CD4-positive, alpha-beta T cell treated with Interleukin-17A for 1 hour (primary cell): ENCODE data around the gene BPIFA1.
A peak's percentile ranks its signal among the peaks of the same experiment; 100 is the strongest.

Experiments
- DNase-seq: peaks from one replicate; pipeline ENCODE4 v3.0.0-alpha.2; 2020

The BPIFA1 gene

GRCh38 chr20:33235696-33236095 lies at the start of gene BPIFA1:
BPIFA1 (plus strand) TSS chr20:33235996; CDS start chr20:33237712, 1,716 bp downstream.
- DNase-seq: no peak

- no peak for DNase-seq
Observed at GRCh38 chr20:33187491-33187890, 48.3 kb upstream of the BPIFA1 start.

- no peak for DNase-seq
Observed at GRCh38 chr20:33188421-33188820, 47.4 kb upstream of the BPIFA1 start.

GRCh38 chr20:33191484-33191883 lies 44.3 kb upstream of the BPIFA1 start:
- no peak for DNase-seq

GRCh38 chr20:33191955-33192354 lies 43.8 kb upstream of the BPIFA1 start:
- no peak for DNase-seq

- no peak for DNase-seq
Observed at GRCh38 chr20:33192912-33193501, 42.8 kb upstream of the BPIFA1 start.

DNA sequence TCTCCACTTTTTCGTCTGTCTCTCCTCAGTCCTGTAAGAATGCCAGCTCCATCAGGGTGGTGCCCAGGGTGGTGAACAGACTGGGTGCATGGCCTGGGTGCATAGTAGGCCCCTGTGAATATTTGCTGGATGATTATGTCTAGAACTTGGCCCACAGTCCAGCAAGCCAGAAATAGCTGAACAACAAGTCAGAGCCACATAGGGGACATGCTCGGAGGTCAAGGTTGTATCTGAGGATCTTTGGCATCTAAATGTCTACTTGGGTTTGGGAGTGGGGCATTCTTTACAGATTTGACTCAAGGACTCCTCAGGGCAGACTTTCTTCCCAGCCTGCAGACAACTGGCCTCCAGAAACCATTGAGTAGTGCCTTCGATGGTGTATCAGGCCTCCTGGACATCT lies 36.8 kb upstream of the BPIFA1 start:
- DNase-seq: no peak

- DNase-seq: no peak
Observed at GRCh38 chr20:33202451-33202850, 33.3 kb upstream of the BPIFA1 start.

DNA sequence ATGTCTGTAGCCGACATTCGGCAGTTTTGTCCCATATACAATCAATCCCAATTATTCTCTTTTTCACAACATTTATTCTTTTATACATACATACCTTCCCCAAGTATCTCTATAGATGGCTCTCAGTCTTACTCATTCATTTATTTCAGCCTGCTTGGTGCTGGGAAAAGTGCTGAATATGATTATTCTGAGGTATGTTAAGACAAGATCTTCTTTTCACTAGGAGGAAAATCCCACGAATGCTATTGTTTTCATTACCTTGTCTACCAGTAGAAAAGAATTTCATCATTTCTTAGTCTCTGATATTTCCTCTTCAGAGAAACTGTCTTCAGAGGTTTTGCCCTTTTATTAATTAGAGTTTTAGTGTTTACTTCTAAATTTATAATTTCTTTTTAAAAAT lies 32.4 kb upstream of the BPIFA1 start:
- DNase-seq: no peak

GRCh38 chr20:33209789-33210188 lies 26.0 kb upstream of the BPIFA1 start:
- peak; percentile 29 for DNase-seq

GRCh38 chr20:33210371-33210770 lies 25.4 kb upstream of the BPIFA1 start:
- no peak for DNase-seq

DNA sequence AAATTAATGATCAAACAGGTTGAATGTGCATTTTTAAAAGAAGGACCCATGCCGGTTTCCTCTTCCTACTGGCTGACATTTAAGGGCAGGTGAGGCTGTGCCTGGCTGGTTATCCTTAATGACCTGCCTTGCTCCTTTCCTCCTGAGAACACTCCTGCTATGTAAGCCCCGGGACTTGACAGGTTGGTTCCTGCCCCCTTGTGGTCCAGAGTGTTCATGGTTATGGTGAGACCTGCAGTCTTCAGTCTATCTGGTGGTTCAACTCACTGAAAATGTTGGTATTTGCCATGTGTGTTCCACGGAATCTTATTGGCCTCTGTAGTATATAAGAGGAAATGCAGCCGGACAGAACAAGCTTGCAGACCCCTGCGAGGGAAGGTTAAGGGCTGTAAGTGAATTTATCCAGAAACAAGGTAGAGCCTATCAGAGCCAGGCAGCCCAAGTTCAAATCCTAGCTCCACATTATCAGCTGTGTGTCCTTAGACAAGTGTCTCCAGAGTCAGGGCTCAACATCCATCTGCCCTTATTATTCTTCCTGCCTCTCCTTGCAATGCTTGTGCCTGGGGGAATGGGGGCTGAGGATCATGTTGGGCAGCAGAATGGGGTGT lies 23.9 kb upstream of the BPIFA1 start:
- peak; percentile 21 for DNase-seq

DNA sequence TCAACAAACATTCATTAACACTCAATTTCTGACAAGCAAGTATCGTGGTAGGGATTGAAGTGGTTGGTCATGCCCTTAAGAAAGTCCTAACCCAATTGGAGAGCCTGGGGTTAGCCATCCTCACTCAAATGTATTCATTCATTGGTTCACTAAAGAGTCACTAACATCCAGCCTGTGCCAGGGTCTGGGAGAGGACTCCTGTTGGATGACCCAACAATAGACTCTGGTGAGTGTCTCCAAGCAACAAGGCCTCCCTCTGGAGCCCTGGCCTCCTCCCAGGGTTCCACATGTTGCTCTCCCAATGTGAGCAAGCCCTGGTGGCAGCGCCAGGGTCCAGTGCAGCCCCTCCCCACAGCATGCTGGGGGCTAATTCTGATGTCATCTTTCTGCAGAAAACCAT lies 18.7 kb upstream of the BPIFA1 start, which contains the start of gene BPIFA3:
Gene BPIFA3, plus strand, starts transcription at position 301 of the 400 bp plus-strand sequence. CDS start 185 bp downstream, outside the sequence.
- no peak for DNase-seq

- DNase-seq: no peak
Observed at GRCh38 chr20:33224399-33224798, 11.4 kb upstream of the BPIFA1 start.

- no peak for DNase-seq
Observed at GRCh38 chr20:33229843-33230242, 6.0 kb upstream of the BPIFA1 start.

GRCh38 chr20:33231237-33231636 lies 4.6 kb upstream of the BPIFA1 start:
- no peak for DNase-seq

DNA sequence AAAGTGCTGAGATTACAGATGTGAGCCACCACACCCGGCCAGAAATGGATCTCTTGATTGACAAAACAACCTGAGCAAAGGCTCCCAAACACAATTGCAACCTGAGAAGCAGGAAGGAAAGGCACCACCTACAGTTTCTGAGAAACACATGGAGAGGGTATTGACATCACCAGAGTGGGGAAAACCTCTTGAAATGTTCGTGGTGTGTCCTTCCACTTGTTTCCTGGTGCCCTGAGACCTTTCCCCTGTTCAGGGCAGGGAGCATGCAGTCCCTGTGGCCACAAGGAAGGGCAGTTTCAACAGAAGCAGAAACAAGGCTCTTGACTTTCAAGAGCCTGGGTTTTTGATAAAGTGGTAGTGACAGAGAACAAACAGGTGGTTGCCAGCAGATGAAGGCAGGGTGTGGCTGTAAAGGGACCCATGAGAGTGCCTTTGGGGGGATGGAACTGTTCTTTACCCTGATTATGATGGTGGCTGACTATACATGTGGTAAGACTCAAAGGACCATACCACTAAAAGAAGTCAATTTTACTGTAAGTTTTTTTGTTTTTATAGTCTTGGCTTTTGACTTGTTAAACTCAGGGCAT lies 3.2 kb upstream of the BPIFA1 start:
- DNase-seq: no peak

DNA sequence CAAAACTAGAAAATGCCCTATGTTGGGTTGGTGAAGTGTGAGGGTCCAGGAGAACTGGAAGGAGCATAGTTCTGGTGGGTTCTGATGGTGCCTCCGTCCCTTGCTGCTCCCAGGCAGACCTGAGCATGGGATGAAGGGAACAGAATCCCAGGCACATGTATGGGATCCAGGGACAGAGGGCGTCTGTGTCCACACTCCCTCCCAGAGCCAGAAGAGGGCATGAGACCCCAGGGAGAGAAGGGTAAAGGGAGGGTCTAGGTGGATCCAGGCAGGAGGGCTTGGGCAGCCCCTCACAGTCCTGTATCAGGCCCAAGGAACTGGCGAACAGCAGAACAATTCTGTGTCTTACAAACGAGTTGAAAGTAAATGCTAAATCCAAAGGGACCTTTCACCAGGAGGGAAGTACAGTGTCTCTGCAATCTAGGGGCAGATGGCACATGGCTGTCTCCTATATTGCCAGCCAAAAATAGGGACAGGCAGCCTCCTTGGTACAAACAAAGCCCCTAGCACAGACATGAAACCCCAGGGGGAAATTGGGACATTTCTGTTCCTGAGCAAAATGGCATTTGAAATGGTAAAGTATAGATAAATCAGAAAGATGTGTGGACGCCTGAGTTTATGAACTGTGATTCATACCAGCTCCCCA lies 2.5 kb upstream of the BPIFA1 start:
- DNase-seq: no peak

GRCh38 chr20:33234050-33234449 lies 1.7 kb upstream of the BPIFA1 start:
- DNase-seq: no peak

- DNase-seq: no peak
Observed at GRCh38 chr20:33236351-33236750, 555 bp downstream of the BPIFA1 start.

DNA sequence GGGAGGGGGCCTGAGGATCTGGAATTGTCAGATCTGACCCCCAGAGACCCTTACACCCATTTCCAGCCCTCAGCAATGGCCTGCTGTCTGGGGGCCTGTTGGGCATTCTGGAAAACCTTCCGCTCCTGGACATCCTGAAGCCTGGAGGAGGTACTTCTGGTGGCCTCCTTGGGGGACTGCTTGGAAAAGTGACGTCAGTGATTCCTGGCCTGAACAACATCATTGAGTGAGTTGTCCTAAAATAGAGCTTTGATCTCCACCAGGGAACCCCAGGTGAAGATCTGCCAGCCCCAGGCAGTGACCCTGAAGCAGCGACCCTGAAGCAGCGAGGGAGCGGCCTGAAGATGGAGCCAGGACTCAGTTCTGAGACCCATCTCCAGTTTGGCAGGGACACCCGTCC lies 2.2 kb downstream of the BPIFA1 start:
- DNase-seq: no peak

DNA sequence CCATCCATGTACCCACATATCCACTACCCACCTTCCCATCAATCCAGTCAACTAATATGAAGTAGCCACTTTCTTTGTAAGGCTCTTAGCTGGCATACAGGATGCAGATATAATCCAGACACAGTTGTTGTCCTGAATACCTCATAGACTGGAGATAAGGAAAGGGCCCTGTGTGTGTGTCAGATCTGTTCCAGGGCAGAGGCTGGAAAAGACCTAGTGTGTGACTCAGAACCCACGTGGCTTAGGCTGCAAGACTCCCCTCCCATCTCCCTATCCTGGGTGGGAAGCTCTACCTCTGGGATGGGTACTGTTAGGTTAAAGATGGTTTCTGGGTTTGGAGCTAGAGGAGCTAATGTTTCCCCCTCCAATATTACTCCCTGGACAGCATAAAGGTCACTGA lies 3.6 kb downstream of the BPIFA1 start:
- no peak for DNase-seq

GRCh38 chr20:33239979-33240736 lies 4.4 kb downstream of the BPIFA1 start:
- DNase-seq: no peak
